HUES64 (cell line): ENCODE data around the gene NCAM2. TPM values are rescaled to one million over a fixed set of nuclear protein-coding genes. Genes with fewer than 3 reads are reported as not detected.
A peak's percentile ranks its signal among the peaks of the same experiment; 100 is the strongest.

Source experiments
- H3K27ac ChIP-seq: 2 replicates; pipeline ENCODE4 v1.7.0; 2013; ENCODE audit warnings: low read depth, low read length, inconsistent platforms
- H3K27me3 ChIP-seq: 2 replicates; pipeline ENCODE4 v1.6.1; 2013; ENCODE audit warnings: mild to moderate bottlenecking, low read length; ENCODE audit not compliant: insufficient read depth
- H3K36me3 ChIP-seq: 2 replicates; pipeline ENCODE4 v1.6.1; 2013; ENCODE audit warnings: mild to moderate bottlenecking, low read length; ENCODE audit not compliant: insufficient read depth
- H3K4me1 ChIP-seq: 2 replicates; pipeline ENCODE4 v1.6.1; 2013; ENCODE audit warnings: mild to moderate bottlenecking, low read length, moderate library complexity; ENCODE audit not compliant: insufficient read depth
- H3K4me3 ChIP-seq: 2 replicates; pipeline ENCODE4 v1.5.1; 2013; ENCODE audit warnings: mild to moderate bottlenecking, low read length, moderate library complexity
- H3K9ac ChIP-seq: 2 replicates; pipeline ENCODE4 v1.6.1; 2013; ENCODE audit warnings: mild to moderate bottlenecking, low read depth, low read length
- H3K9me3 ChIP-seq: 2 replicates; pipeline ENCODE4 v1.6.1; 2013; ENCODE audit warnings: low read depth, low read length; ENCODE audit not compliant: insufficient read depth
- WGBS: fragments of 150-250, 120-280 bp; methylation state at CpG from one replicate; pipeline ENCODE4 v1.1.7; 2013; ENCODE audit warnings: missing lambda C conversion rate; 5-methylcytosine and 5-hydroxymethylcytosine counted together
- polyA plus RNA-seq, 2 experiments: library from polyadenylated mRNA; stranded (reverse); fragments of 50-300 nt; gene quantifications; one replicate each; pipeline ENCODE4 v1.2.3, GENCODE V29; 2013

The NCAM2 gene
- 2.1 TPM for polyA plus RNA-seq (2013, experiment 1 of 2)
- 2.3 TPM for polyA plus RNA-seq (2013, experiment 2 of 2)

DNA sequence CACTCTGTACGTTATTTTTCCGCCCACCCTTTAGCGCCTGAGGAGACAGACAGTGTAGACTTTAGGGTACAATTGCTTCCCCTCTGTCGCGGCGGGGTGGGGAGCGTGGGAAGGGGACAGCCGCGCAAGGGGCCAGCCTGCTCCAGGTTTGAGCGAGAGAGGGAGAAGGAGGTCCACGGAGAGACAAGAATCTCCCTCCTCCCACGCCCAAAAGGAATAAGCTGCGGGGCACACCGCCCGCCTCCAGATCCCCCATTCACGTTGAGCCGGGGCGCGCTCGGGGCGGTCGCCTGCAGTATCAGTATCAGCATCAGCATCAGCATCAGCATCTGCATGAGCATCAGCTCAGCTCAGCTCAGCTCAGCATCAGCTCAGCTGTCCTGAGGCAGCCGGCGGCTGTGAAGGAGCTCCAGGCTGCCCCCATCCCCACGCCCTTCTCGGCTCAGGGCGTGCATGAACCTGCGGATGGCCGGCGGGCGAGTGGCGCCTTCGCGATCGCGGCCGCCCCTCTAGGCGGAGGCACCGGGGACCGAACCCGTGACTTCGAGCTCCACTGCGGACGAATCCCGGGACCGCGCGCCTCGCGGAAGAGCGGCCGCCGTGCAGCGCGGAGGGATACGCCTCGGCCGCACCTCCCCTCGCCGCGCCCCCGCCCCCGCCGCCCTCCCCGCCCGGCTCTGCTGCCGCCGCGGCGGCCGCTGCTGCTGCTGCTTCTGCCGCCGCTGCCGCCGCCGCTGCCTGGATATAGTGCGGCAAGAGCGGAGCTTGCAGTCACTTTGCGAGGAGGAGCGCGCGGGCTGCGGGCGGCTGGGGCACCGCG, at the start of gene NCAM2:
Gene NCAM2 (plus strand): TSS at position 774 of the 820 bp plus-strand sequence.
- Histone ChIP-seq H3K36me3 (no peaks in the 10 kb centered on the region), H3K27me3 (peaks cover 33% of the 10 kb centered on the region), H3K9ac (peak within 1 kb of the TSS; percentile 23; the same call in 1 of the 2 replicates), H3K27ac (no peak within 1 kb of the TSS), H3K4me3 (peak within 1 kb of the TSS; percentile 71), H3K9me3 (no peaks in the 10 kb centered on the region), H3K4me1 (no peaks in the 10 kb centered on the region)
- WGBS = under 1% methylated on average over 86 of the region's 86 CpGs

DNA sequence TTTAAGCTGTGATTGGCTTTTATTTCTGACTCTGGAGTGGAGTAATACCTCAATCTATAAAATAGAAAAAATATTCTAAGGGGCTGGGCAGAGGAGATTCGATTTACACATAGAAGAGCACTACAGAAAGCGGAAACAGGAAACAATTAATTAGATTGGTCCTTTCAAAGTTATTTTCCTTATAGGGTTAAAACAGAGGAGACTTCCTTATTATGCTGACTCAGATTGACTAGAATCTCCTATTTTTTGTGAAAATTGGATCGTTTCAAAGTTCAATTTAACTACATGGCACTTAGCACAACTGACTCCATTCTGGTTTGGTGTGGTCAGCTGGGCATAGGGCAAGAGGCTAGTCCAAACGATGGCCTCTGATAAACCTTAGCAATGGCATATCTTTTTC, 48.3 kb upstream of the NCAM2 start:
- no peak overlapping the region for H3K9ac ChIP-seq
- WGBS = 85% methylated on average over 4 of the region's 4 CpGs
- no peak overlapping the region for H3K4me3 ChIP-seq
- no peaks in the 10 kb centered on the region for H3K36me3 ChIP-seq
- peaks cover 10% of the 10 kb centered on the region for H3K4me1 ChIP-seq
- no peaks in the 10 kb centered on the region for H3K27me3 ChIP-seq
- H3K27ac ChIP-seq = no peak overlapping the region
- no peaks in the 10 kb centered on the region for H3K9me3 ChIP-seq

DNA sequence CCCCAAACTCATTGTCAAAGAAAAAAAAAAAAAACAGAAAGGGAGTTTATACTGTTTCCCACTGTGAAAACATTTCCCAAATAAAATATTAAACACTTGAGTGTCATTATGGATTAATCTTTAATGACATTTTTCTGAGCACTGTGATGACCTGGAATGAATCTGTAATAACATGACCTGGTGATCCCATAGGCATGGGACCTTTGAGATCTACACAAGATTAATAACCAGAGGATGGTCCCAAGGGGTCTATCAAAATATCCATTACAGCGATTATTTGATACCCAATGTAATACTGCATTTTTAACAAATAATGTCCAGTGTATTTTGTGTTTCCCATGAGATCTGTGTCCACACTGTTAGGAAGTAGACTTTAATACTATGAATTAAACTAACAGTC, 32.4 kb upstream of the NCAM2 start:
- no peak overlapping the region for H3K27ac ChIP-seq

DNA sequence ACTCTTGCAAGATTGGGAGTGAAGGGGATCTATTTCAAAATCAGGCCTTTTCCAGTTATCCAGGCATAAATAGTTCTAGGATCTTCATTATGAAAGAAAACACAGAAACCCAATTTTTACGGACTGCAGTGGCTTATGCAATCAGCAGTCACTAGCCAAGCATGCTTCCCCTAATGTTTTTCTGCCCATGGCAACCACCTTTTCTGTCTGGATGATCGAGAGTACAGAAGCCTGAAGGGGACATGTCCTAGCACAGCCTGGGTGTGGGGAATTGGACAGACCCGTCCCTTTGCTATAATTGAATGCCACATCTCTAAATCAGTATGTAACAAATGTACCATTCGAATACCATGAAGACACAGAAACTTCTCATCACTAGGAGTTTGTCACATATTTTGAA, 29.8 kb upstream of the NCAM2 start:
- Histone ChIP-seq H3K4me1 (no peaks in the 10 kb centered on the region), H3K4me3 (no peak overlapping the region), H3K27me3 (no peaks in the 10 kb centered on the region), H3K9me3 (no peaks in the 10 kb centered on the region), H3K9ac (no peak overlapping the region), H3K27ac (no peak overlapping the region), H3K36me3 (no peaks in the 10 kb centered on the region)
- 91% methylated on average over 4 of the region's 4 CpGs for WGBS

More for the DNA sequence above, 32.4 kb upstream of the NCAM2 start:
- 100% methylated on average over 1 of the region's 1 CpG for WGBS
- H3K36me3 ChIP-seq = no peaks in the 10 kb centered on the region
- no peak overlapping the region for H3K9ac ChIP-seq
- no peaks in the 10 kb centered on the region for H3K4me1 ChIP-seq
- H3K4me3 ChIP-seq = no peak overlapping the region
- no peaks in the 10 kb centered on the region for H3K27me3 ChIP-seq
- no peaks in the 10 kb centered on the region for H3K9me3 ChIP-seq

DNA sequence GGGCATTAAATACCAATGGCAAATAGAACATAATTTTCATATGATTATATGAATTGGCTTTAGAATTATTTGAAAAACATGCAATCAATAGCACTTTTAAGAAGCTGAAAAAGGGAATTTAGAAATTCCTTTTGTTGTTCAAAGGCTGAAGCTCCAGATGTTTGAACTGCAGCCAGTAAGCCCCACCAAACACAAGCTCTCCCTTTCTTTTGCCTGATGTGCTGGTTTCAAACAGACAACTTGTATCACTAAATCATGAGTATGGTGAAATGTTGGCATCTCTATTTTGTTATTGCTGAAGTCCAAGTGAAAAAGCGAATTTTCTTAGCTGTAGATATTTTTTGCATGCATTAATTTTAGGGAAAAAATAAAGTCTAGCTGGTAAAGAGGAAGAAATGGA, 27.5 kb upstream of the NCAM2 start:
- Histone ChIP-seq H3K9ac (no peak overlapping the region), H3K27ac (no peak overlapping the region), H3K4me3 (no peak overlapping the region), H3K4me1 (no peaks in the 10 kb centered on the region), H3K9me3 (no peaks in the 10 kb centered on the region), H3K27me3 (no peaks in the 10 kb centered on the region), H3K36me3 (no peaks in the 10 kb centered on the region)
- WGBS = 36% methylated on average over 1 of the region's 1 CpG

DNA sequence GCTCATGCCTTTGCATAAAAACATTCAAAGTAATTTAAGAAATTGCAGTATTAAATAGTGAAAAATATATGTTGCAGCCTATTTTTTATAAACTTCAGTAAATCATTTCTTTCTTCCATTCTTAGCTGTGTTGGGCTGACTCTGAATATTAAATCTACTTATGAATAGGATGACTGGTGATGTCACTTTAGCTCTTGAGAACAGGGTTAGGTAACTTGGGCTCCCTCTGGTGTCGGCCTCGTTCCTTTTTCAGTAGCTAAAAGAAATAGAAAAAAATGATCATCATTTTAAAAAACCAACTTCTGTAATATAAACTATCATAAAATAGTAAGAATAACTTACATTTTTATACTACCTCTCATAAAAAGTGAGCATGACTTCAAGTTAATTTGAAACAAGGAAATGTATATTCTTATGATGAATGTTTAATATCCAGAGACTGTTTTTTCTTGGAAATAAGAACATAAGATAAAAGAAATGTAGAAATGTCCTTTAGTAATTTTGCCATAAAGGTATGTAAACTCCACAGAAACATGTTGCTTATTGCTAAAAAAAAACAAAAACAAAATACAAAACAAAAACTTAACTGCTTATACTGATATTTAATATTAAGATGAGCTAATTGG, 26.8 kb upstream of the NCAM2 start:
- no CpG with 5 or more reads among the region's 2 CpGs for WGBS
- no peaks in the 10 kb centered on the region for H3K4me1 ChIP-seq
- H3K9ac ChIP-seq = no peak overlapping the region
- no peaks in the 10 kb centered on the region for H3K27me3 ChIP-seq
- no peak overlapping the region for H3K27ac ChIP-seq
- no peaks in the 10 kb centered on the region for H3K36me3 ChIP-seq
- H3K4me3 ChIP-seq = no peak overlapping the region
- no peaks in the 10 kb centered on the region for H3K9me3 ChIP-seq

DNA sequence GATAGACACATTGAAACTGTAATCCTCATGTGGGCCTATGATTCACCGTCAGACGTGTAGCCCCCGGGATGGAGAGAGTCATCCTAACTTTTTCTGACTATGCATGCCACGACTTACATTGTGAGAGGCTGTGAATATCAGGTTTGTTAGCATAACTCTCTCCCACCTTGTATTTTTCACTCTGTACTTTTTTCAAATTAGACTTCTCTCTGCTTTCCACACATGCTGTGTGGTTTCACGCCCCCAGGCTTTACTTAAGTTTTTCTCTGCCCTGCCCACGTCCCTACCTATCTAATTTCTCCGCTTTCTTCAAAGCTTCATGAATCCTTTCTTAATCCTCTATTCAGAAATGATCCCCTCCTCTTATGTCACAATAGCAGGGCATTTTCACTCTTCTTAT, 3.4 kb upstream of the NCAM2 start:
- Histone ChIP-seq H3K36me3 (no peaks in the 10 kb centered on the region), H3K27ac (no peak overlapping the region), H3K9me3 (no peaks in the 10 kb centered on the region), H3K4me3 (no peak overlapping the region), H3K9ac (no peak overlapping the region), H3K4me1 (no peaks in the 10 kb centered on the region), H3K27me3 (peaks cover 35% of the 10 kb centered on the region)
- WGBS = 87% methylated on average over 7 of the region's 7 CpGs

DNA sequence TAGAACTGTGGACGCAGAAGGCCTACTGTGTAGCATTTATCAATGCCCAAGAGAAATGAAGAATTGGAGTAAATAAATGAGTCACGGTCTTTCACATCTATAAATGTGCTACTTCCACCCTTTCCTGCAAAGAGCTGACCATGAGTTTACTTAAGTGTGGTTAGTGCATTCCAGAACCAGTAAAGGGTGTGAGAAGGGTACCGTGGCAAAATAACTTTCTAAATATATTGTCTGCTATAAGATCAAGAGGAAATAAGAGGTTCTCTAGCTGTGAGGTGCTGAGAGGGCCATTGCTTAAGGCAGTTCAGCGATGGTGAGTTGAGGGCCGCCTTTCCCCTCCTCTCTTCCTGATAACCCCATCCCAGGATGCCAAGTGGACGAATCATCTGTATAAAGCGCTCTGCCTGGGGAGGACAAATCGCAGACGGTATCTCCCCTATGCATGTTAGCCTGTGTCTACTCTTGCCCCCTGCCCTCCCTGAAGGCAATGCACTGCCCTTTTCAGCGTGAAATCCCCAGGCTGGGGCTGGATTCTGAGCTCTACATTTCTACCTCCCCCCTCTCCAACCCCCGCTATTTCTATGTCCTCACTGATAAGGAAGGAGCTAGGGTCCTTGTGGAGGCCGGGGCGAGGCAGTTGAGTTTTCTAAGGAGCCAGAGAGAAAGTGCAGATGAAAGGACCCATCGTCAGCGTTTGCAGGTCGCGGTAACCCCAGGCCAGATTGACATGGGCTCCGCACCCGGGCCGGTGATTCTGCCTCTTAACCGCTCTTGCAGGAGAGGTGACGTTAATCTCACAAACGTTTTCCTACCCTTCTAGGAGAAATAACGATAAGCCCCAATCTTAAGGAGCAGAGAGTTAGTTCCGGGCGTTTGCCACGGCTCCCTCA, 1.5 kb upstream of the NCAM2 start:
- no peaks in the 10 kb centered on the region for H3K36me3 ChIP-seq
- no peaks in the 10 kb centered on the region for H3K4me1 ChIP-seq
- peak overlapping the region; percentile 55 for H3K4me3 ChIP-seq
- H3K9ac ChIP-seq = no peak overlapping the region
- 17% methylated on average over 25 of the region's 27 CpGs for whole genome bisulfite sequencing
- H3K27me3 ChIP-seq = peaks cover 35% of the 10 kb centered on the region
- H3K27ac ChIP-seq = no peak overlapping the region
- no peaks in the 10 kb centered on the region for H3K9me3 ChIP-seq

DNA sequence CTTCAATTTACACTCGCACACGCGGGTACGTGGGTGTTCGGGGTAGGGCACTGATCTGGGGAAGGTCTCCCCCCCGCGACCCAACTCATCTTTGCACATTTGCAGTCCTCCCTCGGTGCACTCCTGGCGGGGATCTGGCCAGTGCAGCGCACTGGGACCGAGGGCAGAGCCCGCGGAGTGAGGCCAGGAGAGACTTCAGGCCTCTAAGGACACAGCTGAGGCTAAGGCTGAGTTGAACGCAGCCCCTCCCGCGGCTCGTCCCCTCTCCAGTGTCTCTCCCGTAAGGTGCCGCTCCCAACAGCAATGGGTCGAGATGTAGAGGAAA, 936 bp upstream of the NCAM2 start:
- H3K27ac ChIP-seq = no peak overlapping the region
- WGBS = 2% methylated on average over 20 of the region's 20 CpGs
- H3K4me3 ChIP-seq = peak overlapping the region; percentile 55
- H3K27me3 ChIP-seq = peaks cover 35% of the 10 kb centered on the region
- no peaks in the 10 kb centered on the region for H3K9me3 ChIP-seq
- H3K4me1 ChIP-seq = no peaks in the 10 kb centered on the region
- H3K9ac ChIP-seq = no peak overlapping the region
- no peaks in the 10 kb centered on the region for H3K36me3 ChIP-seq

DNA sequence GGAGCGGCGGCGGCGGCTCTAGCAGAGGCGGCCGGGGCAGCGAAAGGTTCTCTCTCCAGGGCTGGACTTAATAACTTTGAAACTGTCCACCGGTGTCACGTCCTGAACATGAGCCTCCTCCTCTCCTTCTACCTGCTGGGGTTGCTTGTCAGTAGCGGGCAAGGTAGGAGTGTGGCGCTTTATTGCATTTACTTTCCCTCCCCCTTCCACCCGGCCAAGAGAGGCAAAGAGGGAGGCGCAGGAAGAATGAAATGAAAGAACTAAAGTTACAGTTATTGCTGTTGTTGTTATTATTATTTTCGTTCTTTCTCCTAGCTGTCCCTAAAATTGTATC, 214 bp downstream of the NCAM2 start:
- H3K27ac ChIP-seq = no peak overlapping the region
- WGBS = under 1% methylated on average over 11 of the region's 14 CpGs
- H3K27me3 ChIP-seq = peaks cover 33% of the 10 kb centered on the region
- H3K36me3 ChIP-seq = no peaks in the 10 kb centered on the region
- peak overlapping the region; percentile 71 for H3K4me3 ChIP-seq
- peak overlapping the region; percentile 23; the same call in 1 of the 2 replicates for H3K9ac ChIP-seq
- H3K9me3 ChIP-seq = no peaks in the 10 kb centered on the region
- H3K4me1 ChIP-seq = no peaks in the 10 kb centered on the region

DNA sequence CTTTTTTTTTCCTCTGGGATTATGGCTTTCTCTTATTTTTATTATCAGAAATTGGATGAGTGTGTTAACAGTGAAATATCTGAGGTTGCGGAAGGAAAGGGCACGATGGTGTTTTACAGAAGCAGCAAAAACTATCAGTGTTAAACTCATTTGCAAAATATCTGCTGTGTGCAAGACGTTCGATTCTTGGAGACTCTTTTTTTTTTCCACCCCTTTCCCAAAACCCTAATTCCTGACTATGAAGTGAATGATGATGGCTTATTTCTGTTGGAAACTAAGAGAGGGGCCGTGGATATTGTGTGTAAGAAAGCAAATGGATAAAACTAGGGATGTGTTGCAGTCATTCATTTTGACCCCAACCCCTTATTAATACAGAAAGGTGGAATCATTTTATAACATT, 677 bp downstream of the NCAM2 start:
- 65% methylated on average over 2 of the region's 5 CpGs for WGBS
- Histone ChIP-seq H3K27me3 (peaks cover 33% of the 10 kb centered on the region), H3K9me3 (no peaks in the 10 kb centered on the region), H3K27ac (no peak overlapping the region), H3K4me3 (peak overlapping the region; percentile 71), H3K36me3 (no peaks in the 10 kb centered on the region), H3K9ac (no peak overlapping the region), H3K4me1 (no peaks in the 10 kb centered on the region)
